Heart right ventricle (tissue), 16 donors: ENCODE measurements around the gene MAP7. TPM values are rescaled to one million over a fixed set of nuclear protein-coding genes. Genes with fewer than 3 reads are reported as not detected.
A peak's percentile ranks its signal among the peaks of the same experiment; 100 is the strongest.

Experiments used
- ATAC-seq, 8 donors: fragments of 200-7000 bp; cut with Tn5 transposase; one replicate each; pipeline ENCODE4 v1.9.1; 2020; ENCODE audit warnings: mild to moderate bottlenecking in 8 of 8, moderate library complexity in 8 of 8, moderate number of reproducible peaks in 1 of 8
- DNase-seq, 2 donors: peaks; one replicate each; pipeline ENCODE4 v3.0.0-alpha.2; 2020
- H3K27ac ChIP-seq, 10 donors: fragments of 200-600 bp; sonication (generic) in 2 of 10; one replicate each; pipeline versions ENCODE4 v1.5.0 to v1.8.0; 2020 to 2022; ENCODE audit warnings: mild to moderate bottlenecking in 3 of 10
- H3K27me3 ChIP-seq, 7 donors: fragments of 200-600 bp; one replicate each; pipeline ENCODE4 v1.8.0; 2021 to 2022; ENCODE audit warnings: mild to moderate bottlenecking in 2 of 7
- H3K36me3 ChIP-seq, 9 donors: fragments of 200-600 bp; sonication (generic) in 1 of 9; one replicate each; pipeline versions ENCODE4 v1.5.0 to v1.8.0; 2020 to 2022; ENCODE audit warnings: mild to moderate bottlenecking in 2 of 9
- H3K4me1 ChIP-seq, 9 donors: fragments of 200-600 bp; sonication (generic) in 1 of 9; one replicate each; pipeline versions ENCODE4 v1.5.0 to v1.8.0; 2020 to 2022; ENCODE audit warnings: mild to moderate bottlenecking in 4 of 9
- H3K4me3 ChIP-seq, 10 donors: fragments of 200-600 bp; sonication (generic) in 2 of 10; one replicate each; pipeline versions ENCODE4 v1.5.0 to v1.8.0; 2020 to 2022; ENCODE audit warnings: mild to moderate bottlenecking in 7 of 10, moderate library complexity in 2 of 10
- H3K9me3 ChIP-seq, 11 donors: fragments of 200-600 bp in 10 of 11; sonication (generic) in 2 of 11; one replicate each; pipeline versions ENCODE4 v1.5.0 to v1.8.0; 2013 to 2022; ENCODE audit warnings: mild to moderate bottlenecking in 2 of 11, control low read depth in 1 of 11, moderate library complexity in 1 of 11
- WGBS, 2 donors: extraction: QIAGEN DNeasy Blood & Tissue Kit; methylation state at CpG; one replicate each; pipeline ENCODE4 v1.1.7; 2013; ENCODE audit warnings: inconsistent platforms in 1 of 2; 5-methylcytosine and 5-hydroxymethylcytosine counted together
- intact Hi-C, 10 donors: fragments of 100-400 bp; cut with DNase I; formaldehyde crosslinking; loops; one replicate each; pipeline versions ENCODE4 v1.11.1 to v1.14.2; 2022
- polyA plus RNA-seq, 2 donors: library from polyadenylated mRNA; stranded (reverse); fragments of 200-250 nt; gene quantifications; one replicate each; pipeline ENCODE4 v1.2.3, GENCODE V29; 2013
- total RNA-seq, 10 donors: library from RNA; stranded (reverse); fragmentation: NEBNext Ultra II Directional in 3 of 10; extraction: Animal tissue kit (Norgen Biotek cat#: 25700) in 3 of 10; gene quantifications; one replicate each; pipeline versions ENCODE4 v1.2.1 to v1.2.4, GENCODE V29; 2021 to 2023
- TF ChIP-seq, protein P1 (sequence below), 9 donors: fragments of 200-600 bp; sonication (generic) in 2 of 9; IDR thresholded peaks; one replicate each; pipeline versions ENCODE4 v1.5.0 to v1.8.0; 2021 to 2022; ENCODE audit warnings: antibody characterized with exemption in 9 of 9, mild to moderate bottlenecking in 5 of 9, moderate library complexity in 1 of 9
- donor health status: Arrhythmogenic right ventricular cardiomyopathy.
- donor health status: ischemic (EF 13 %, LVEDD 7.1; RV severe dilation, severe dysfunction).
- donor health status: healthy with polysubstance abuse.
- donor health status: DM: no; HTN: yes; CAD: no.
- donor health status: DM: no; HTN: no; CAD: no.
- donor health status: ischemic (EF 25% LVEDD 6.9; RV normal size, moderate dysfunction).
- donor health status: ischemic (EF 25% LVEDD 5.7; RV mildly dilated, moderate dysfunction).
- donor health status: healthy.
- donor health status: DM: yes; HTN: yes; CAD: no.
- donor health status: Ischemic cardiomyopathy.
- donor health status: ischemic (EF 35%, LVEDD 5.7; RV mildly dilated, moderate dysfunction).
- donor health status: nonischemic (EF 11% LVEDD 7.7; RV severe dilation, severe dysfunction).
- donor health status: DM: yes; HTN: yes; CAD: no.
- donor health status: PGD.
- donor health status: ischemic (EF 29% LVEDD 5.4; RV normal size, mild dysfunction).
- donor health status: nonischemic (EF 23%, LVEDD 6.1; RV moderate dilation, normal function).

MAP7 gene
- total and polyA plus RNA-seq, 12 donors = 0.48 to 4.1 (median 2.3) TPM

DNA sequence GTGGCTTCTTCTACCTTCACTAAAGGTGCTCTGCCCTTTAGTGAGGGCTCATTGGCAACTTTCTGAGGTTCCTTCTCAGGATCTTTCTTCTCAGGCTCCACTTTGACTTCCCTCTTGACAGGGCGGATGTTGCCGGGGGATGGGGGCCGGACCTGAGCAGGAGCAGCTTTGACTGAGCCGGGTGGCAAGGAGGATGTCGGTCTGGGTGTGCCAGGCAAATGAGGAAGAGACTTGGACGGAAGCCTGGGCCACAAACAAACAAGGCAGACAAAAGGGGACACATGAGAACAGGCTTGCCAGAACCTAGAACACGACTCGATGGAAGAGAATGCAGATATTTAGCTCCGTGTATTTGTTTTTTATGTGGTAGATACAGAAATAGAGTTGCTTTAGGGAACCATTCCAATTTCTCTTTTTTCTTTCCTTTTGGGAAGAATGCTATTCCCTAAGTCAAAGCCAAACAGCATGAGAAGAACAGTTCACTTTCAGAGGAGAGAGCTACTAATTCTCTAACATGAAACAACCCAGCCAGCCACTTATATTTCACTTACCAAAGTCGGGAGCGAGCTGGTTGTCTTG lies 184.4 kb downstream of the MAP7 start:
- intact Hi-C loops = no loop called here
- TF ChIP-seq, protein P1, sequence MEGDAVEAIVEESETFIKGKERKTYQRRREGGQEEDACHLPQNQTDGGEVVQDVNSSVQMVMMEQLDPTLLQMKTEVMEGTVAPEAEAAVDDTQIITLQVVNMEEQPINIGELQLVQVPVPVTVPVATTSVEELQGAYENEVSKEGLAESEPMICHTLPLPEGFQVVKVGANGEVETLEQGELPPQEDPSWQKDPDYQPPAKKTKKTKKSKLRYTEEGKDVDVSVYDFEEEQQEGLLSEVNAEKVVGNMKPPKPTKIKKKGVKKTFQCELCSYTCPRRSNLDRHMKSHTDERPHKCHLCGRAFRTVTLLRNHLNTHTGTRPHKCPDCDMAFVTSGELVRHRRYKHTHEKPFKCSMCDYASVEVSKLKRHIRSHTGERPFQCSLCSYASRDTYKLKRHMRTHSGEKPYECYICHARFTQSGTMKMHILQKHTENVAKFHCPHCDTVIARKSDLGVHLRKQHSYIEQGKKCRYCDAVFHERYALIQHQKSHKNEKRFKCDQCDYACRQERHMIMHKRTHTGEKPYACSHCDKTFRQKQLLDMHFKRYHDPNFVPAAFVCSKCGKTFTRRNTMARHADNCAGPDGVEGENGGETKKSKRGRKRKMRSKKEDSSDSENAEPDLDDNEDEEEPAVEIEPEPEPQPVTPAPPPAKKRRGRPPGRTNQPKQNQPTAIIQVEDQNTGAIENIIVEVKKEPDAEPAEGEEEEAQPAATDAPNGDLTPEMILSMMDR (IDR thresholded peaks at IDR 0.05) = no peak
- no peaks in the 10 kb centered on the region for H3K9me3 ChIP-seq
- 47 to 60% methylated on average over 11 of the region's 11 CpGs for WGBS, 2 donors
- H3K27me3 ChIP-seq = no peaks in the 10 kb centered on the region
- no peak overlapping the region for H3K27ac ChIP-seq
- peak; percentile 37 to 47 for DNase-seq
- peaks cover 0 to 12% (median 0%) of the 10 kb centered on the region in 9 donors for H3K36me3 ChIP-seq
- peaks cover 0 to 9% (median 4%) of the 10 kb centered on the region in 9 donors for H3K4me1 ChIP-seq
- no peak overlapping the region for H3K4me3 ChIP-seq
- ATAC-seq = peak in 6 of 8 donors; percentile 54 to 71 (median 64)

DNA sequence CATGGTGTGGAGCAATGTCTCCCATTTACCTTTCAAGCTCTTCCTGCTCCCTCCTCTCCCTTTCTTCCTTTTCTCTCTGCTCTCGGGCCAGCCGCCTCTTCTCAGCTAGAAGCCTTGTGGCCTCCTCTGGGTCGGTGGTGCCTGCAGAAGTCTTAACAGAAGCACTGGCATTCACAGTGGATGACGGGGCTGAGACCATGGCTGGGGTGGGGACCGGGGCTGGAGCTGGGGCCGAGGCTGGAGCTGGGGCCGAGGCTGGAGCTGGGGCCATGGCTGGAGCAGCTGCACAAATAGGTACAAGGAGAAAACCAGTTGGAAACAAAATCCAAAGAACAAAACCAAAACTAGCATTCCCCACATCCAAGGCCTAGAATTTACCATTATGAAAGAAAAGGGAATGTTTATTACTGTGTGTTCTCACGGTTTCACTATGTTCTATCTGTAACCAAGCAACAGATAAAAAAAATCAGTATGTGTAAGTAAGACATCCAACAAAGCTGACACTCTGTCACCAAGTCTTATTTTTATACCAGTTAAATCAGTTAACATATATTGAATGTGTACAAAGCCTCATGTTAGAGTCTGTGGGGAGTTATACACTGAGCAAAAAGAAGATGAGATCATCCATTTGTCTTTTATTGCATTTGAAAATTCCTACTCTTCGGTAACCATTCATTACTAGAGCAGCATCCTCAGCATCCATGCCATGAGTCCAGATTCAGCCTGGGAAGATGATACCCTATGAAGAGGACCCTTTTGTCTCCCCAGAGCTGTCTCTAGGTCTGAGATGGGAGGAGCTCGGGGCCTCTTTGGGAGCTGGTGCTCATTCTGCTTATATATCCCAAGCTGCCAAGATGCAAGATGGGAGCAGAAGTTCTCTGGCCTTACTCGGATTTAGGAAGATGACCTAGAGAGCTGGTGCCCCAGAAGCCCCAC lies 187.5 kb downstream of the MAP7 start:
- H3K4me1 ChIP-seq = peaks cover 0 to 9% (median 4%) of the 10 kb centered on the region in 9 donors
- peaks cover 0 to 15% (median 0%) of the 10 kb centered on the region in 9 donors for H3K36me3 ChIP-seq
- DNase-seq (no peak), ATAC-seq (no peak)
- H3K4me3 ChIP-seq = no peak overlapping the region
- no peaks in the 10 kb centered on the region for H3K27me3 ChIP-seq
- TF ChIP-seq, protein P1 (IDR thresholded peaks at IDR 0.05) = no peak
- no peak overlapping the region for H3K27ac ChIP-seq
- intact Hi-C loops = no loop called here
- H3K9me3 ChIP-seq = no peaks in the 10 kb centered on the region
- WGBS, 2 donors = 81 to 86% methylated on average over 11 of the region's 11 CpGs

DNA sequence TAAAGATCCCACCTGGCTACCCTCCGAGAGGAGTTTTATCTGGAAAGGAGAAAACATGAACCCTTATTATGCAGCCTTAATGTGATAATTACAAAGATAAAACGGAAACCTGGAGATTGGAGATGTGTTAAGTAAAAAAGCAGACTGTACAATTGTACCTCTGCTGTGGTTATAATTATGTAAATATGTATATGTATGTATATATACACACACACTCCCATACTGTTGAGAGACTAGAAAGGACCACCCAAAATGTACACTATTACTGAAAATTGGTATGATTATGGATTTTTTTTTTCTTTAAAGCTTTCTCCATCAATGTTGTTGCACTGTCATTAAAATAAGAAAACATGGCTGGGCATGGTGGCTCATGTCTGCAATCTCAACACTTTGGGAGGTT lies 188.4 kb downstream of the MAP7 start:
- intact Hi-C loops = no loop called here

DNA sequence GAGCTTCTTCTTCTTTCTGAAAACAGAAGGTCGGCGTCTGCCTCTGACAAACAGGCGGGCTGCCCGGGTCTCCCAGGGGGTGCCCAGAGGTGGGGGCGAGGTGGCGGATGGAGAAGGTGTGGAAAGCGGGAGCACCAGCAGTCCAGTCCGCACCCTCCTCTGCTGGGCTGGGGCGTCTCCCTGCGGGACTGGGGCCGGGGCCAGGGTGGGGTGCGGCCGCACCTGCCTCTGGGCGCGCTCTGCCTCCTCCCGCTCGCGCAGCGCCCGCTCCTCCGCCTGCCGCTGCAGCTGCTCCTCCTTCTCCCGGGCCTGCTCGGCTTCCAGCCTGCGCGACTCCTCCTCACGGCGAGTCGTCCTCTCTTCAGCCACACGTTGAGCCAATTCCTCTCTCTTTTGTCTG lies 189.4 kb downstream of the MAP7 start:
- H3K9me3 ChIP-seq = no peaks in the 10 kb centered on the region
- H3K27me3 ChIP-seq = no peaks in the 10 kb centered on the region
- intact Hi-C loops = no loop called here
- no peak overlapping the region for H3K27ac ChIP-seq
- DNase-seq (no peak), ATAC-seq (no peak)
- WGBS, 2 donors = 93 to 95% methylated on average over 30 of the region's 30 CpGs
- no peak overlapping the region for H3K4me3 ChIP-seq
- peaks cover 0 to 3% (median 0%) of the 10 kb centered on the region in 9 donors for H3K4me1 ChIP-seq
- peaks cover 0 to 15% (median 0%) of the 10 kb centered on the region in 9 donors for H3K36me3 ChIP-seq
- TF ChIP-seq, protein P1 (IDR thresholded peaks at IDR 0.05) = no peak

More for the DNA sequence above, 188.4 kb downstream of the MAP7 start:
- no peaks in the 10 kb centered on the region for H3K9me3 ChIP-seq
- no peaks in the 10 kb centered on the region for H3K27me3 ChIP-seq
- no peak overlapping the region for H3K4me3 ChIP-seq
- H3K36me3 ChIP-seq = peaks cover 0 to 15% (median 0%) of the 10 kb centered on the region in 9 donors
- H3K4me1 ChIP-seq = peaks cover 0 to 9% (median 4%) of the 10 kb centered on the region in 9 donors
- ATAC-seq (no peak), DNase-seq (no peak)
- H3K27ac ChIP-seq = no peak overlapping the region
- TF ChIP-seq, protein P1 (IDR thresholded peaks at IDR 0.05) = no peak
- WGBS, 2 donors = 93% methylated on average over 2 of the region's 2 CpGs
